Cardiac fibroblast (primary cell): Measurements from ENCODE around the gene MEFV.

Experiments
- DNase-seq, 2 donors: peaks; one replicate each; pipeline versions ENCODE4 v3.0.0 to v3.0.0-alpha.2; 2010; ENCODE audit warnings: low read depth in 2 of 2
- H3K4me3 ChIP-seq, 2 donors: replicated peaks in 1 of 2; 1 replicate in 1 of 2; 2 replicates in 1 of 2; pipeline ENCODE4 v1.5.1; 2011; ENCODE audit warnings: low read depth in 2 of 2, low read length in 2 of 2, mild to moderate bottlenecking in 2 of 2, moderate library complexity in 1 of 2
- CTCF ChIP-seq: IDR thresholded peaks from one replicate; pipeline ENCODE4 v1.5.1; 2011; ENCODE audit warnings: low read depth, mild to moderate bottlenecking, low read length, inconsistent platforms

Gene MEFV

GRCh38 chr16:3241761-3242160, 14.7 kb downstream of the MEFV start:
- DNase-seq = no peak
- TF ChIP-seq CTCF = no peak
- H3K4me3 ChIP-seq = no peak overlapping the region

GRCh38 chr16:3235856-3236669, 20.4 kb downstream of the MEFV start:
- no peak for DNase-seq
- TF ChIP-seq CTCF = no peak
- no peak overlapping the region for H3K4me3 ChIP-seq

- DNase-seq = peak; percentile 97
- peak within 1 kb of the TSS; percentile 77 to 98 for H3K4me3 ChIP-seq
- no peak for TF ChIP-seq CTCF
These were observed 21.4 kb downstream of the MEFV start, which contains the start of gene ZNF200 for GRCh38 chr16:3234857-3235561. TSS of gene ZNF200 (minus strand) at chr16:3235158. CDS start at chr16:3233755, 1,403 bp downstream.

- peak overlapping the region; percentile 77 to 98 for H3K4me3 ChIP-seq
These were observed 21.9 kb downstream of the MEFV start for GRCh38 chr16:3234543-3234856.

GRCh38 chr16:3223913-3224515, 32.4 kb downstream of the MEFV start:
- no peak for TF ChIP-seq CTCF
- no peak overlapping the region for H3K4me3 ChIP-seq
- DNase-seq = peak; percentile 3 to 28

More at GRCh38 chr16:3234543-3234856, 21.9 kb downstream of the MEFV start:
- TF ChIP-seq CTCF = no peak
- DNase-seq = no peak

- TF ChIP-seq CTCF = no peak
- H3K4me3 ChIP-seq = no peak overlapping the region
- no peak for DNase-seq
These were observed 35.6 kb downstream of the MEFV start for GRCh38 chr16:3220839-3221238.
